Activated T-cell treated with anti-CD3 and anti-CD28 coated beads for 4 hours (primary cell): Measurements from ENCODE around the gene GBF1.

ENCODE experiments used
- DNase-seq: peaks from one replicate; pipeline ENCODE4 v3.0.0-alpha.2; 2020

Gene GBF1

DNA sequence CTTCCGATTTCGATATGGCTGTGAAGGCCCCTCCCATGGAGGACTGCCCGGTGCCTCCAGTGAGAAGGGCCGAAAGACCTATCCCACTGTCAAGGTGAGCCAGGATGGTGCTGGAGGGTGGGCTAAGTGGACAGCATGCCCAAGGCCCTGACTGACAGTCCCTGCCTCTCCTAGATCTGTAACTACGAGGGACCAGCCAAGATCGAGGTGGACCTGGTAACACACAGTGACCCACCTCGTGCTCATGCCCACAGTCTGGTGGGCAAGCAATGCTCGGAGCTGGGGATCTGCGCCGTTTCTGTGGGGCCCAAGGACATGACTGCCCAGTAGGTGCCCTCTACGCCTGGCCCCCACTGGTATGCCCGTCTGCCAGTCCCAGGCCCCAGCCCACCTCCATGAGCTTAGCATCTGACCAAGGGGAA lies 151.4 kb downstream of the GBF1 start:
- DNase-seq: no peak

DNA sequence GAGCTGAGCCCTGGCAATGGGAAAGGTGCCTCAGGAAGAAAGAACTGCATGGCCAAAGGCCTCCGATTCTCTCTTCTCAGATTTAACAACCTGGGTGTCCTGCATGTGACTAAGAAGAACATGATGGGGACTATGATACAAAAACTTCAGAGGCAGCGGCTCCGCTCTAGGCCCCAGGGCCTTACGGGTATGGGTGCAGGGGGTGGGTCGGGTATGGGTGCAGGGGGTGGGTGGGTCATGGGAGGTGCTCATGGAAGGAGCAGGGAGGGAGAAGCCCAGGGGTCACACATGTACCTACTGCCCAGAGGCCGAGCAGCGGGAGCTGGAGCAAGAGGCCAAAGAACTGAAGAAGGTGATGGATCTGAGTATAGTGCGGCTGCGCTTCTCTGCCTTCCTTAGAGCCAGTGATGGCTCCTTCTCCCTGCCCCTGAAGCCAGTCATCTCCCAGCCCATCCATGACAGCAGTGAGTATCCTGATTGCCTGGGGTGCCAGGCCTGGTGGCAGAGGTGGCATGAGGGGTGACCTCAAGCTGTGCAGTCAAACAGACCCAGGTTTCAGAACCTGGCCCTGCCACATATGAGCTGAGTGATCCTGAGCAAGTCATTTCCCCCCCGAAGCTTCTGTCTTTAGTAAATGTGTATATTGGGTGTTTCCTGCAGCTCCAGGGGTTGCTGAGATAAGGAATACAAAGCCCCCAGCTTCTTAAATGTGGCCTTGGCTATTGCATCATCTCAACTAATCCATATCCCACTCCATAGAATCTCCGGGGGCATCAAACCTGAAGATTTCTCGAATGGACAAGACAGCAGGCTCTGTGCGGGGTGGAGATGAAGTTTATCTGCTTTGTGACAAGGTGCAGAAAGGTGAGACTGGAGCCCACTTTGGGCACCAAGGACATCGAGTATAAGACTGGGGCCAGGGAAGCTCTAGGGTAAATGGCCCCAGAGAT lies 152.2 kb downstream of the GBF1 start:
- no peak for DNase-seq

DNA sequence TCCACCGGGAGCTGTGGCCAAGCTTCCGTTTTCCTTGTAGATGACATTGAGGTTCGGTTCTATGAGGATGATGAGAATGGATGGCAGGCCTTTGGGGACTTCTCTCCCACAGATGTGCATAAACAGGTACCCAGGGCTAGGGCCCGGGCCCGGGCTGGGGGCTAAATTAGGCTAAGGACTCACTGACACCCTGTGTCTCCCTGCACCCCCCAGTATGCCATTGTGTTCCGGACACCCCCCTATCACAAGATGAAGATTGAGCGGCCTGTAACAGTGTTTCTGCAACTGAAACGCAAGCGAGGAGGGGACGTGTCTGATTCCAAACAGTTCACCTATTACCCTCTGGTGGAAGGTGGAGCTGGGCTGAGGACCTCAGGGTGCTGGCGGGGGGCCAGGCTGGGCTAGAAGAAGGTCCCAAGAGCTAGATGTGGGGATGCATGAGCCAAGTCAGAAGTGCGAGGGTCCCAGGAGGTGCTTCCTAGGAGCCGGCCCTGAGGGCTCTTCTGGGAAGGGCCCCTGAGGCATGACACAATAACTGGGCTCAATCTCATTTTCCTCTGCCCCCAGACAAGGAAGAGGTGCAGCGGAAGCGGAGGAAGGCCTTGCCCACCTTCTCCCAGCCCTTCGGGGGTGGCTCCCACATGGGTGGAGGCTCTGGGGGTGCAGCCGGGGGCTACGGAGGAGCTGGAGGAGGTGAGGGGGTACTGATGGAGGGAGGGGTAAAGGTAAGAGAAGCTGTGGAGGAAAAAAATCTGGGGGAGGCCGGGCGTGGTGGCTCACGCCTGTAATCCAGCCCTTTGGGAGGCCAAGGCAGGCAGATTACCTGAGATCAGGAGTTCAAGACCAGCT lies 153.1 kb downstream of the GBF1 start:
- DNase-seq: no peak

DNA sequence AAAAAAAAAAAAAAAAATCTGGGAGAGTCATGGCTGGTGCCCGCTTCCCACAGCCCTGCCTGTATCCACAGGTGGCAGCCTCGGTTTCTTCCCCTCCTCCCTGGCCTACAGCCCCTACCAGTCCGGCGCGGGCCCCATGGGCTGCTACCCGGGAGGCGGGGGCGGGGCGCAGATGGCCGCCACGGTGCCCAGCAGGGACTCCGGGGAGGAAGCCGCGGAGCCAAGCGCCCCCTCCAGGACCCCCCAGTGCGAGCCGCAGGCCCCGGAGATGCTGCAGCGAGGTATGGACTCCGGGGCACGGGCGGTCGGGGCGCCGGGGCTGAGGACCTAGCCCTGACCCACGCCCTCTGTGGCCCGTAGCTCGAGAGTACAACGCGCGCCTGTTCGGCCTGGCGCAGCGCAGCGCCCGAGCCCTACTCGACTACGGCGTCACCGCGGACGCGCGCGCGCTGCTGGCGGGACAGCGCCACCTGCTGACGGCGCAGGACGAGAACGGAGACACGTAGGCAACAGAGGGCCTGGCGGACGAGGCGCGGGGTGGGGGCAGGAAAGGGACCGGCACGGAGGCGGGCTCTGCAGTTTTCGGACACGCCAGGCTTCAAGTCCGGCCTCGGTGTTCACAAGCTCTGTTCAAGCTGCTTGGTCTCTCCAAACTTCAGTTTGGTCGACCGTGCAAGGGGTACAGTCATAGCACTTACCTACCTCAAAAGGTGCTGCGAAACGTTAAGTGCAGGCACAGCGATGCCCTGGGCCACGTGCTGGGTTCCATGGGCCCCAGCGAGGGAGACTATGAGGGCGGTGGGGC lies 154.1 kb downstream of the GBF1 start:
- peak; percentile 72 for DNase-seq

DNA sequence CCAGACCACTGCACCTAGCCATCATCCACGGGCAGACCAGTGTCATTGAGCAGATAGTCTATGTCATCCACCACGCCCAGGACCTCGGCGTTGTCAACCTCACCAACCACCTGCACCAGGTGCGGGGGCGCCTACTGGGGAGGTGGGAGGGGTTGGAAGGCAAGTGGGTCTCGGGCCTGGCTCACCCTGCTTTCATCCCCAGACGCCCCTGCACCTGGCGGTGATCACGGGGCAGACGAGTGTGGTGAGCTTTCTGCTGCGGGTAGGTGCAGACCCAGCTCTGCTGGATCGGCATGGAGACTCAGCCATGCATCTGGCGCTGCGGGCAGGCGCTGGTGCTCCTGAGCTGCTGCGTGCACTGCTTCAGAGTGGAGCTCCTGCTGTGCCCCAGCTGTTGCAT lies 154.7 kb downstream of the GBF1 start:
- DNase-seq: no peak

DNA sequence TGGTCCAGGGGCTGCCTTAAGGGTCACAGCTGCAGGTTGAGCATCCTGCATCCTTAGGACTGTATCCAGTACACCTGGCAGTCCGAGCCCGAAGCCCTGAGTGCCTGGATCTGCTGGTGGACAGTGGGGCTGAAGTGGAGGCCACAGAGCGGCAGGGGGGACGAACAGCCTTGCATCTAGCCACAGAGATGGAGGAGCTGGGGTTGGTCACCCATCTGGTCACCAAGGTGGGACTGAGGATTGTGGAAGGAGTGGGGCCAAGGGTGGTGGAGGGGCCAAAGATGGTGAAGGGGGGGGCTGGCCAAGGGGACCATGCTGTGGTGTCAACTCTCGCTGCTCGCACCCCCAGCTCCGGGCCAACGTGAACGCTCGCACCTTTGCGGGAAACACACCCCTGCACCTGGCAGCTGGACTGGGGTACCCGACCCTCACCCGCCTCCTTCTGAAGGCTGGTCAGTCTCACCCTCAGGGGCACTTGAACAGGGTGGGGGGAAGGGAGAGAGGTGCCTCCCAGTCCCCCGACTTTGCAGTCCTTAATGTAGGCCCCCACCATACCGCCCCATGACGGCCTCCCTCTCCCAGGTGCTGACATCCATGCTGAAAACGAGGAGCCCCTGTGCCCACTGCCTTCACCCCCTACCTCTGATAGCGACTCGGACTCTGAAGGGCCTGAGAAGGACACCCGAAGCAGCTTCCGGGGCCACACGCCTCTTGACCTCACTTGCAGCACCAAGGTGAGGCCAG lies 155.4 kb downstream of the GBF1 start:
- no peak for DNase-seq

DNA sequence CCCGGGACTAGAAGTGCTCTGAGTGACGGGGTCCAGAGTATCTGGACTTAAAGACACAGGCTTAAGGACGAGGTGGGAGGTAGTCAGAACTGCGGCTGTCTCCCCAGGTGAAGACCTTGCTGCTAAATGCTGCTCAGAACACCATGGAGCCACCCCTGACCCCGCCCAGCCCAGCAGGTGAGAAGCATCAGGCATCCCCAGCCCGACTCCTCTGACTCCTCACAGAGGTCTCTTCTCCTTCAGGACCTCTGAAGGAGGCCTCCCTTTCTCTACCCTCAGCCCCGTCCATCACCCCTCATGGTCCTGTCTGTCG lies 156.0 kb downstream of the GBF1 start:
- DNase-seq: no peak

DNA sequence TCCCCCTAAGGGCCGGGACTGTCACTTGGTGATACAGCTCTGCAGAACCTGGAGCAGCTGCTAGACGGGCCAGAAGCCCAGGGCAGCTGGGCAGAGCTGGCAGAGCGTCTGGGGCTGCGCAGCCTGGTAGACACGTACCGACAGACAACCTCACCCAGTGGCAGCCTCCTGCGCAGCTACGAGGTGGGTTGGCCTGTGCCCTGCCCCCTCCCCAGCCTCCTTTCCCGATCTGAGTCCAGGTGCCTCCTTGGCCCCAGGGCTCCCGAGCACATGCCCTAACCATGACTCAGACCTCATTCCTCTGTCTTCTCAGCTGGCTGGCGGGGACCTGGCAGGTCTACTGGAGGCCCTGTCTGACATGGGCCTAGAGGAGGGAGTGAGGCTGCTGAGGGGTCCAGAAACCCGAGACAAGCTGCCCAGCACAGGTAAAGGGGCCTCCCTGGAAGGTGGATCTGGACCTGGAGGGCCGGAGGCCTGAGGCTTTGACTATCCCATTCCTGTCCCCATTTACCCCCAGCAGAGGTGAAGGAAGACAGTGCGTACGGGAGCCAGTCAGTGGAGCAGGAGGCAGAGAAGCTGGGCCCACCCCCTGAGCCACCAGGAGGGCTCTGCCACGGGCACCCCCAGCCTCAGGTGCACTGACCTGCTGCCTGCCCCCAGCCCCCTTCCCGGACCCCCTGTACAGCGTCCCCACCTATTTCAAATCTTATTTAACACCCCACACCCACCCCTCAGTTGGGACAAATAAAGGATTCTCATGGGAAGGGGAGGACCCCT lies 156.6 kb downstream of the GBF1 start:
- DNase-seq: no peak

DNA sequence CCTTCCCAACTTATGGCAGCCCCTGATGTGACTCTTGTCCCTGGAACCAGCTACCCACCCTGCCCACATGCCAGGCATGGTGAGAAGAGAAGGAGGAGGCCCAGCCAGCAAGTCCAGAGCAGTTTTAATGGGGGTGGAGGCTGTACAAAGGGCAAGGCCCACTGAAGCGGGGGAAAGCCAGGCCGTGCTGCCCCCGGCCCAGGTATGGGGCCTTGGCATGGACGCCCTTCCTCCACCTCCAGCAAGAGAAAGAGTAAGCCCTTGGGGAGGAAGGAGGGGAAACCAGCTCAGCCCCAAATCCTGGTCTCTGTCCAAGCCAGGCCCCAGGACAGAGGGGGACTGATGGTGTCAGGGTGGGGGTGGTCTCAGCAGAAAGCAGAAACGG lies 157.2 kb downstream of the GBF1 start:
- no peak for DNase-seq

DNA sequence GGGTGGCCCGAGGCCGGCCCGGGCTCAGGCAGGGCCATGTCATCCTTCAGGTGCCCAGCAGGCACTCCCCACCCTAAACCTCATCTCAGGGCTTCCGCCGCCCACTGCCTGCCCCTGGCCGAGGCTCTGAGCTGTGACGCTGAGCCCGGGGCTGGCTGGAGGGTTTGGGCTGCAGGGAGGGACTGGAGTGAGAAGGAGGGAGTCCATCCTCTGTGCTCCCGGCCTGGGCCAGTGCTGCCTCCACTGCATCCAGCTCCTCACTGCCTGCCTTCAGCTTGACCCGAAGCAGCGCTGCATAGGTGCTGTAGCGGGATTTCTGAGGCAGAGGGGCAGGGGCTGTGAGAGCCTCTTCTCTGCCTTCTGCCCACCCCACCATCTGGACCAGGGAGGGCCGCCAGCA lies 157.8 kb downstream of the GBF1 start:
- DNase-seq: no peak

DNA sequence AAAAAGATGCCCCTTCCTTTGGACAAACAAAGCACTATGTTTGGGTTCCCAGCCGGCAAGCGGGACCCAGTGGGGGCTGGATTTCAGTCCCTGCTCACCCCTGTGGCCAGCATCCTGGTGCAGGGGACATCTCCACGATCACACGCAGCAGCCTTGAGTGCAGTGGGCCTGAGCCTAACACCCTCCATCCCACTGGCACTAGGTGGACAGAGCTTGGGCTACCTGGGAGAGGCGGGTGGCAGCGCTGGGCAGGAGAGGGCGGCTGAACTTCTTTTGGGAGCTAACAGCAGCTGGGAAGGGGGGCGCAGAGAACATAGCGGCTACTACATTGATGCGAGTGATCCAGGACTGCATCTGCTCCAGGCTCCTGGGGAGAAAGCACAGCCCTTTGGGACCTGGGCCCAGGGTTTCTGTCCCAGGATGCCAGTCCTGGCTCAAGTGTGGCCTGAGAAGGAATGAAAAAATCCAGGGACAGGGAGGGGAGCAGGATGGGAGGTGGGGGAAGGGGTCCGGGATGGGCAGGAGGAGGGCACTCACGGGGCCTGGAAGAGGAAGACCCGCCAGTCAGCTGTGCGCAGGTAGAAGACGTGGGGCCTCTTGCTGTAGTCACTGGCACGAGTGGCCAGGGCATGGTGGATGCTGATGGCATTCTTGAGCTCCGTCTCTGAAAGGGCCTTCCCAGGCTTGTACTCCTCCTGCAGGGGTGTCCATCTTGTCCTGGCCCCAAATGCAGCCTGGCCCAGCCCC lies 159.2 kb downstream of the GBF1 start:
- no peak for DNase-seq

DNA sequence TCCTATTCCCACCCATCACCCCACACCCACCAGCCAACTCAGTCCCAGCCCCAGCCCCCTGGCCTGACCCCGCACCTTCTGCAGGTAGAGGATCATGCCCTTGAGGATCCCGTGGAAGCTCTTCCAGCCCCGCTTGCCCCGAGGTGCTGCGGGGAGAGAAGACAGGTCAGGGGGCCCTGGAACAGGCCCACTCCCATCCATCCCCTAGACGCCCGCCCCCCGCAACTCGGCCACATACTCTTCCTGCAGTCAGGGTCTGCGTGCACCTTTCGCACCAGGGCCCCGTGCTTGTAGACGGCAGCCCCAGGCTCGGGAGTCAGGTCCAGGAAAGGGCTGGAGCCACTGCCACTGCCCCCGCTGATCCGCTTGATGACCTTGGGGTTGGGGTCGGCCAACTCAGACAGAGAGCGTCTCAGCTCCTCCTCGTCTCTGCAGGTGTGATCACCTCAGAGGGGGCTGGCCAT lies 159.8 kb downstream of the GBF1 start:
- no peak for DNase-seq

DNA sequence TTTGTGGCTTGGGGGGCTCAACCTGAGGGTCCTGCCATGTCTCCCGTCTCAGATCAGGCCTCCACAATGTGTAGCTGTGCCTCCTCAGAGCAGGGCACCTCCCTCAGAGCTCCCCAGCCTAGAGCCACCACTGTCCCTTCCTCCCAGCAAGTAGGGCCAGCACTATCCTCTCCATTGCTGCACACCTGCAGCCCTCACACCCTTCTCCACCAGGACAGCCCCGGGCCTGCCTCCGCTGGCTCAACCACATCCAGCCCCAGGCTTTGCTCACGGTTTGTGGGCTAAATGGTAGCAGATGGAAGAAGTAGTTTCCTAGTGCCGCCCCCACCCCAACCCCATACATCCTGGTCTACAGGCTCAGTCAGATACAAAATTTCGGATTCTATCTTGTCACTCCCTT lies 160.3 kb downstream of the GBF1 start:
- DNase-seq: no peak

DNA sequence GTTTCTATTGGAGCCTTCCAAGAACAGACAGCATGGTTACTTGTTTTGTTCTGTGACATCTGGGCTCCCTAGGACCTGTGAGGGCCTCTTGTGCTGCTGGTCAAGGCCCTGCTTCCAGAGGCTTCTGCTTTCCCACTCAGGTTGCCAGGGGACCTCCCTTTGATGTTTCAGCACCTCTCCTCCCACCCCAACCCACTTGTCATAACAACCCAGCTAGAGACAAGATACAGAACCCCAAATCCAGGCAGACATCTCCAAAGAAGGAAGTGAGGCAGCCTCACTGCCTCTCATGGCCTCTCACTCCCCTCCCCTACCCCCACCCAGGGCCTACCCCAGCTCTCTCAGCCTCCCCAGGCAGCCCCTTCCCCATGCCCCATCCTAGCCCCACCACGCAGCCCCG lies 161.5 kb downstream of the GBF1 start:
- DNase-seq: no peak

DNA sequence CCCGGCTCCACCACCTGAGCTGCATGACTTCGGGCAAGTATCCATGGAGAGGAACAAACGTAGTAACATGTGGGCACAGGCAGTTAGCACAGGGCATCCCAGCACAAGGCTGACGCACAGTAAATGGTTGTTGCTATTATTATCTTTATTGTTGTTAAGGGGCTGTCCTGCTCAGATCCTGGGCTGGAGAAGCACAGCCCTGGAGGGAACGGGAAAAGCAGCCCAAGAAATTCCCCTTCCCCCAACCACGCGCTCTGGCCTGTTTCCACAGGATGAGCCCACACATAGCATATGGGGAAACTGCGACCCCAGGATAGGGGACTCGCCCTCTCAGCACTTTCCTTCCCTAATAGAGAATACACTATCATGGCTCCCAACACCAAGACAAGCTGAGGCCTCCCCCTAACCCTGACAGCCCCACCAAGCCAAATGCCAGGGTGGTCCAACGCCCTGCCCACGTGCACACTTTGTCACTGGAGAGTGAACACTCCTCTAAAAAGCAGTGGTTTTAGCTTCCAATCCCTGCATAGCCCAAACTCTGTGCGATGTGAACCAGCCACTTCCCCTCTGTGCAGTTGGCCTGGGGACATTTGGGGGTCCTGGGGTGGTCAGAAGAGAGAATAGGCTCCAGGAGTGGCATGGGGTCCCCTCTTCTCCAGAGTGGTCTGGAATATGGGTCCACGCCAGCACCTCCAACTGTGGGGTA lies 162.2 kb downstream of the GBF1 start:
- no peak for DNase-seq

DNA sequence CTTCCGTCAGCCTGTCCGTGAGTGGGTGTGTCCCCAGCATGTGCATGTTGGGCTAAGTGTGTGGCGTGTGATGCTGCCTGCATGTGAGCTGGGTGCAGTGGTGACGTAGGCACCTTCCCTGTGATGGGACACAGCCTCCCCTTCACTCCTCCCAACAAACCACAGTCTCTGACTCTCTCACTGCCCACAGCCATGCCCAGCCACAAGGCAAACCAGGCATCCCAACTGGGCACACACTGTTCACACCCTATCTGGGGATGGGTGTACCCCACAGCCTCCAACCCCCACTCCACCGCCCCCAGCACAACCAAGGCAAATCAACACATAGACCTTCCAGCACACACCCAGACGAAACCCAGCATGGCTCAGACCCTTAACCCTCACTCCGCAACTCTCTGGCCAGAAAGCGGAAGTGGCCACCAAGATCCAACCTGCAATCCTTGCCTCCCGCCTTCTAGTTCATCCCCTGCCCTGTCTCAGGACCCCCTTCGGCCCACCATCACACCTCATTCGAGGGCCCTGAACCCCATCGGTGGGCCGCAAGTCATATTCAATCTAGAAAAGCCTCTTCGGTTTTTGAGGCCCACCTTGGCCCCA lies 162.9 kb downstream of the GBF1 start:
- DNase-seq: no peak

DNA sequence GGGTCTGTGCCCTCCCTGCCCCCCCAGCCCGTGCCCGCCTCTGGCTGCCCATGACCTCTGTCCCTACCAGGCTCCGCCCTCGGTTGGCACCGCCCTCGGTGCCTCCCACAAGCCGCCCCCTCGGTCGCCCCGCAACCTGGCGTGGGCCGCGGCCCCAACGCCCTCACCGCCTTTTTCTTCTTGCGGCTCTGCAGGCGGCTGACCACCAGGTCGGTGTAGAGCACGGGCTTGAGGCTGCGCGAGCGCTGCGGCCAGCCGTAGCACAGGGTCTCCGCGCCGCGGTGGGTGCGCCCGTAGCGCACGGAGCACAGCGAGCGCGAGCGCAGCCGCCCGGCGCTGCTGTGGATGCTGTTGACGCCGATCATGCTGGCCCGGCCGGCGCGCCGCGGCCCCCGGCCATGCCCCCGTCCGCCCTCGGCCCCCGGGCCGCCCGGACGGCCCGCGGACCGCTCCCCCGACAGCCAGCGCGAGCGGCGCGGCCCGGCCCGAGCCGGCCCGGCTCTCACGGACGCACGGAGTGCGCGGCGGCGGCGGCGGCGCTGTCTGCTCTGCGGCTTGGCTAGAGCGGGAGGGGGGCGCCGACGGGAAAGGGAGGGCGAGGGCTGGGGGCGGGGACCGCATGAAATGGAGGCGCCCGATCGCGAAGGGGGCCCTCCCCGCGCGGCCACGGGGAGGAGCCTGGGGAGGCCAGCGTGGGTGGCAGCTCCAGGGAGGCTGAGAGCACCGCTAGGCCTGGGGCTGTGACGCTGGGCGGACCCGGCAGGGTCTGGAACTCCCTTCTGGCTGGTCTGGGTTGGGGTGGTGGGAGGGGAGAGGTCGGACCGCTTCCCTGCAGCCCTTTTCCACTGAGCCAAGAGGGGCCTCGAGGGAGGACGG lies 163.6 kb downstream of the GBF1 start:
- DNase-seq: peak; percentile 78

DNA sequence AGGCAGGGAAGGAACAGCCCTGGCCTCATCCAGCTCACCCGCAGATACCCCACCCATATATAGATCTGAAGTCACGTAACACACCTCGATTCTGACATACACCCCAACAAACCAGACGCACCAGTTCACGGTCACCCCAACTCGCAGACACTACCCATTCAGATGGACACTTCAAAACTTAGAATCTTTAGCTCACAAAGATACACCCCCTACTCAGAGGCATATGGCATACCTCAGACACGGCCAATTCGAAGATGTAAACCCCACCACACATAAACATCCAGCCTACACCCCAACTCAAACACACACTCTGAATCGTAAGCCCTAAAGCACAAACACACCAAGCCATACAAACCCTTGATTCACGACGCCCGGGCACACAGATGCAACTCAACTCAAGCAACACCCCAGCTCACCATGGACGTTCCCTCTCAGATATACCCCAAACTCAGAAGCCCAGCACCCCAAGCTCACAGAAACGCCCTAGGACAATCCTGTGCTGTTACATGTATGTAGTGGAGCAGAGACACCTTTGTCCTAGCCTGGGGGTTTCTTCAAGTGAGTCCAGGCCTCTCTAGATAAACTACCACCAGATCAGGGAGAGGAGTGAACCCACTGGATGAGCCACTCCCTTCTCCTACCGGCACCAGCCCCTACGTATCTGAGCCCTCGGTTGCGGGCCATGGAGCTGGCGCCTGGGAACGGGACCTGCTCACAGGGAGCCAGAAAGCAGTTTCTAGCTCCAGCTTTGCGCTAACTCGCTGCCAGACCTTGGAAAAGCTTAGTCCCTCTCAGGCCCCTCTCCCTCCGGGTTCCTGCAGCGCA lies 164.5 kb downstream of the GBF1 start:
- no peak for DNase-seq
